HG03066 (cell line): Measurements from ENCODE around the gene NEK2.
"Not testable (repeated sequence)": the region's sequence is repeated elsewhere in the genome, so short reads cannot be mapped to it uniquely, and the experiment has no call there.

ENCODE experiments used
- ATAC-seq: cut with Tn5 transposase; IDR thresholded peaks from one replicate; pipeline ENCODE4 v1.9.1; 2021; ENCODE audit warnings: low read depth; ENCODE audit not compliant: unreplicated experiment

Gene NEK2

GRCh38 chr1:211695135-211695816 is 19.9 kb upstream of the NEK2 start:
- ATAC-seq: peak; percentile 41

- ATAC-seq: not testable (repeated sequence)
Measured at GRCh38 chr1:211693911-211694310, 18.5 kb upstream of the NEK2 start.

GRCh38 chr1:211688421-211688820 is 13.0 kb upstream of the NEK2 start:
- ATAC-seq: no peak

GRCh38 chr1:211687462-211688215 is 12.2 kb upstream of the NEK2 start:
- no peak for ATAC-seq

GRCh38 chr1:211685823-211686222 is 10.4 kb upstream of the NEK2 start:
- no peak for ATAC-seq

GRCh38 chr1:211684791-211685190 is 9.4 kb upstream of the NEK2 start:
- ATAC-seq: no peak

- no peak for ATAC-seq
Measured at GRCh38 chr1:211684331-211684730, 8.9 kb upstream of the NEK2 start.

- no peak for ATAC-seq
Measured at GRCh38 chr1:211683396-211684297, 8.2 kb upstream of the NEK2 start.

GRCh38 chr1:211682186-211682585 is 6.8 kb upstream of the NEK2 start:
- not testable (repeated sequence) for ATAC-seq

GRCh38 chr1:211680752-211681327 is 5.4 kb upstream of the NEK2 start:
- peak; percentile 79 for ATAC-seq

GRCh38 chr1:211677659-211678058 is 2.2 kb upstream of the NEK2 start:
- ATAC-seq: no peak

- ATAC-seq: no peak
Measured at GRCh38 chr1:211676761-211677160, 1.3 kb upstream of the NEK2 start.

- ATAC-seq: no peak
Measured at GRCh38 chr1:211676106-211676583, 724 bp upstream of the NEK2 start.

- ATAC-seq: no peak
Measured at GRCh38 chr1:211667065-211667617, 8.3 kb downstream of the NEK2 start.

GRCh38 chr1:211660718-211661222 is 14.7 kb downstream of the NEK2 start:
- ATAC-seq: no peak

GRCh38 chr1:211656728-211657127 is 18.7 kb downstream of the NEK2 start:
- no peak for ATAC-seq

GRCh38 chr1:211654838-211655787 is 20.3 kb downstream of the NEK2 start:
- ATAC-seq: peak; percentile 88

GRCh38 chr1:211653959-211654496 is 21.4 kb downstream of the NEK2 start:
- ATAC-seq: no peak

GRCh38 chr1:211653293-211653692 is 22.1 kb downstream of the NEK2 start:
- ATAC-seq: no peak
